ENCODE results near the gene ZBTB20. TPM values are rescaled to one million over a fixed set of nuclear protein-coding genes. Genes with fewer than 3 reads are reported as not detected.

The ZBTB20 gene
- total RNA-seq, 1 donor from 2014 or later: 21.4 TPM

DNA sequence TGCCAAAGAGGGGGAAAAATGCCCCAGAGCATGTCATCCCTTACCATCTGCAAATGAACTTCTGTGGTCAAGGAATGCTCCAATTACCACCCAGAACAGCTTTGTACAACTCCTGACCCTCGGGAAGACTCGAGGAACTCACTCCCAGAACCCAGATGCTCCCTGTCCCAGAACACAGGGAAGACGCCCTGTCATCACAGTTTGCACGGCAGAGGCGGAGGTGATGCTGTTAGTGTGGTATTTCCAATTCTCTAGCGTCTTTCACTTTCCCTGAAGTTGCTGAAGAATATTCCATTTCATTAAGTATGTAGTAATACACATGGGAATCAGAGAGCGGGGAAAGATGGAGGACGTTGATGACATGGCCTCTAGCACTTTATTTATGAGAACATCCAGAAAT lies 659.6 kb downstream of the ZBTB20 start:
- no peaks in the 10 kb centered on the region for H3K36me3 Mint-ChIP-seq (ENCODE audit: low read depth, unreplicated experiment)
- no peak overlapping the region for H3K4me3 Mint-ChIP-seq (ENCODE audit: unreplicated experiment)
- Histone ChIP-seq H3K27ac (ENCODE audit: low read depth, low read length) (no peak overlapping the region), H3K4me3 (ENCODE audit: insufficient read depth, low read depth, low read length) (no peak overlapping the region), H2AFZ (ENCODE audit: low read depth, low read length) (no peak overlapping the region), H3K36me3 (ENCODE audit: insufficient read depth, low read length) (peaks cover 4% of the 10 kb centered on the region), H3K4me1 (ENCODE audit: insufficient read depth, low read length) (no peaks in the 10 kb centered on the region), H3K9ac (ENCODE audit: low read length) (no peak overlapping the region), H3K9me3 (ENCODE audit: insufficient read depth, low read depth, low read length) (no peaks in the 10 kb centered on the region), H4K20me1 (ENCODE audit: insufficient read depth, low read length) (peaks cover 8% of the 10 kb centered on the region), H3K79me2 (ENCODE audit: insufficient read depth, low read length) (no peaks in the 10 kb centered on the region), H3K27me3 (ENCODE audit: insufficient read depth, low read length) (no peaks in the 10 kb centered on the region), H3K4me2 (ENCODE audit: low read length) (no peak overlapping the region)
- no peaks in the 10 kb centered on the region for H3K27me3 Mint-ChIP-seq (ENCODE audit: low read depth, unreplicated experiment)
- no peaks in the 10 kb centered on the region for H3K4me1 Mint-ChIP-seq (ENCODE audit: low read depth, unreplicated experiment)
- FAIRE-seq: no peak
- no peak overlapping the region for H3K27ac Mint-ChIP-seq (ENCODE audit: unreplicated experiment)
- DNase-seq (ENCODE audit: low read depth): no peak
- no peak for TF ChIP-seq CTCF (IDR thresholded peaks at IDR 0.05; ENCODE audit: insufficient read depth, low read depth, low read length)
- no peak for TF ChIP-seq EZH2 (IDR thresholded peaks at IDR 0.05; ENCODE audit: insufficient read depth, low read length)
- H3K9me3 Mint-ChIP-seq (ENCODE audit: unreplicated experiment): no peaks in the 10 kb centered on the region

DNA sequence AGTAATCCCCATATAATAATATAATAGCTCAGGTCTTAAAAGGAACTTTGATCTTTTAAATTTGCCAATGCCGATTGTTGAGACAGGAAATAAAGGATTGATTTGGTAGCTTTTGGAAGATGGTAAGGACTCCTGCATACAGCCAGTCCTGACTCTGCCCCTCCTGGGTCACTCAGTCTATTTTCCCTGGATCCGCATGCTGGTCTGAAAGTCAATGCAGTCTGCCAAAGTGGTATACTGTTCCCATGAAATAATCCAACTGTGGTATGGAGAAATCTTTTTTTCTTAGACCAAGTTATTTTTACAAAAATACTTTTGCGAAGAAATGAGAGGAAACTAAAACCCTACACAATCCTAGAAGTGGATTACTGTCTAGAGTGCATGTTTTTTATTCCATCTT lies 662.2 kb downstream of the ZBTB20 start:
- no peak for DNase-seq (ENCODE audit: low read depth)
- H3K79me2 ChIP-seq (ENCODE audit: insufficient read depth, low read length): peaks cover 5% of the 10 kb centered on the region
- H3K4me2 ChIP-seq (ENCODE audit: low read length): no peak overlapping the region
- no peak for TF ChIP-seq CTCF (IDR thresholded peaks at IDR 0.05; ENCODE audit: insufficient read depth, low read depth, low read length)
- TF ChIP-seq EZH2 (IDR thresholded peaks at IDR 0.05; ENCODE audit: insufficient read depth, low read length): no peak
- H3K27me3 ChIP-seq (ENCODE audit: insufficient read depth, low read length): no peaks in the 10 kb centered on the region
- FAIRE-seq: no peak
- Mint-ChIP-seq H3K36me3 (ENCODE audit: low read depth, unreplicated experiment) (peaks cover 2% of the 10 kb centered on the region), H3K27me3 (ENCODE audit: low read depth, unreplicated experiment) (no peaks in the 10 kb centered on the region), H3K4me3 (ENCODE audit: unreplicated experiment) (no peak overlapping the region), H3K27ac (ENCODE audit: unreplicated experiment) (no peak overlapping the region), H3K9me3 (ENCODE audit: unreplicated experiment) (no peaks in the 10 kb centered on the region), H3K4me1 (ENCODE audit: low read depth, unreplicated experiment) (no peaks in the 10 kb centered on the region)
- H4K20me1 ChIP-seq (ENCODE audit: insufficient read depth, low read length): peaks cover 19% of the 10 kb centered on the region
- H2AFZ ChIP-seq (ENCODE audit: low read depth, low read length): no peak overlapping the region
- H3K4me1 ChIP-seq (ENCODE audit: insufficient read depth, low read length): no peaks in the 10 kb centered on the region
- H3K9me3 ChIP-seq (ENCODE audit: insufficient read depth, low read depth, low read length): no peaks in the 10 kb centered on the region
- no peak overlapping the region for H3K9ac ChIP-seq (ENCODE audit: low read length)
- H3K4me3 ChIP-seq (ENCODE audit: insufficient read depth, low read depth, low read length): no peak overlapping the region
- H3K27ac ChIP-seq (ENCODE audit: low read depth, low read length): no peak overlapping the region
- peaks cover 4% of the 10 kb centered on the region for H3K36me3 ChIP-seq (ENCODE audit: insufficient read depth, low read length)

DNA sequence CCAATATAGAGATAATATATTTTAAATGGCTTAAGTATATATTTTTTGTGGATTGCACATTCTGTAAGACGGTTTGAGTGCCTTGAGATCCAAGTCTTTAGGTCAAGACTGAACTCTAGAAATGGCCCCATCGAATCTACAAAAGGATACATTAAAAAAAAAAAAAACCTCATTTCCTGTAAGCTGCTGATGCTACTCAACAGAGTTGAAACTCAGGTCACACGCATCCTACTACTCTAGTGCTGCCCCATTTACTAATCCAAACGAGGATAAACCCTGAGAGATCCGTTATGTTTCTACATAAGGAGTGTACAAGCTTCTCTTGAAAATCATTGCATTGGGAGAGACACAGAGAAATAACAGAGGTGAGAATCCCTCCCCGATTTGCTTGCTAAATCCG lies 666.0 kb downstream of the ZBTB20 start:
- H3K27me3 Mint-ChIP-seq (ENCODE audit: low read depth, unreplicated experiment): no peaks in the 10 kb centered on the region
- H3K27ac Mint-ChIP-seq (ENCODE audit: unreplicated experiment): no peak overlapping the region
- no peak overlapping the region for H2AFZ ChIP-seq (ENCODE audit: low read depth, low read length)
- no peaks in the 10 kb centered on the region for H3K9me3 ChIP-seq (ENCODE audit: insufficient read depth, low read depth, low read length)
- no peak overlapping the region for H3K27ac ChIP-seq (ENCODE audit: low read depth, low read length)
- H4K20me1 ChIP-seq (ENCODE audit: insufficient read depth, low read length): peaks cover 16% of the 10 kb centered on the region
- no peak for TF ChIP-seq CTCF (IDR thresholded peaks at IDR 0.05; ENCODE audit: insufficient read depth, low read depth, low read length)
- TF ChIP-seq EZH2 (IDR thresholded peaks at IDR 0.05; ENCODE audit: insufficient read depth, low read length): no peak
- no peaks in the 10 kb centered on the region for H3K9me3 Mint-ChIP-seq (ENCODE audit: unreplicated experiment)
- H3K27me3 ChIP-seq (ENCODE audit: insufficient read depth, low read length): no peaks in the 10 kb centered on the region
- H3K36me3 Mint-ChIP-seq (ENCODE audit: low read depth, unreplicated experiment): peaks cover 2% of the 10 kb centered on the region
- H3K4me1 Mint-ChIP-seq (ENCODE audit: low read depth, unreplicated experiment): peaks cover 5% of the 10 kb centered on the region
- no peaks in the 10 kb centered on the region for H3K4me1 ChIP-seq (ENCODE audit: insufficient read depth, low read length)
- no peak overlapping the region for H3K4me3 ChIP-seq (ENCODE audit: insufficient read depth, low read depth, low read length)
- H3K79me2 ChIP-seq (ENCODE audit: insufficient read depth, low read length): peaks cover 10% of the 10 kb centered on the region
- FAIRE-seq (no peak), DNase-seq (ENCODE audit: low read depth) (no peak)
- H3K9ac ChIP-seq (ENCODE audit: low read length): no peak overlapping the region
- no peak overlapping the region for H3K4me2 ChIP-seq (ENCODE audit: low read length)
- no peaks in the 10 kb centered on the region for H3K36me3 ChIP-seq (ENCODE audit: insufficient read depth, low read length)
- H3K4me3 Mint-ChIP-seq (ENCODE audit: unreplicated experiment): no peak overlapping the region
